HG03045 (cell line): ENCODE measurements around the gene GLT1D1.

Experiments
- ATAC-seq: cut with Tn5 transposase; IDR thresholded peaks from one replicate; pipeline ENCODE4 v1.9.1; 2021; ENCODE audit warnings: mild to moderate bottlenecking, moderate library complexity; ENCODE audit not compliant: unreplicated experiment

GLT1D1 gene

DNA sequence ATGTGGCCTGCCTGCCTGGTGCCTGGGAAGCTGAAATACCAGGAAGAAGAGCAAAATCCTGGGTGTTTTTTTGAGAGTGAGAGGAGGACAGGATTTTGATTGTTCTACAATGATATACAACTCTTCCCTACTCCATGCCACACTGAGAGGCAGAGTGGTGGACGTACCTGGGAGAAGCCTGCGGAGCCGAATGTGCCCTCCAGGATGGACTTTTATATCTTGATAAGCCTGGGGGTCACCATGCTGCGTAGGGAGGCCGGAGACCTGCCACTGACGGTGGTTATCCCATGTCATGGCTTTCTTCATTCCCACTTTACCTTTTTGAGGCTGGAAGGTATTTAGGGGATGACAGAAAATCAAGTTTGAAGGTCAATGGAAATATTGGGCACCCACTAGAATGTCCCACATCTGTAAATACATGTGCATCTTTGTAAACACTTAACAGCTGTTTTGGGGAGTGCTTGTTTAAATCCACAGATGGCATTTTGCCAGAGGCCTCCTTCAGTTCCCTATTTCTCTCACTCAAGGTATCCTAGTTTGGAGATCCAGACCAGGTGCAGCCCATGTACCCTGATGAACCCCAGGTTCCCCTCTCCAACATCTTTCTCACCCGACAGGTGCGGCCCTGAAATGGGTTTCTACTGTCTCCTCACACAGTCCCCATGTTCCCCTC, 1.1 kb upstream of the GLT1D1 start:
- no peak for ATAC-seq

GRCh38 chr12:128853600-128854197, 421 bp downstream of the GLT1D1 start:
- no peak for ATAC-seq

DNA sequence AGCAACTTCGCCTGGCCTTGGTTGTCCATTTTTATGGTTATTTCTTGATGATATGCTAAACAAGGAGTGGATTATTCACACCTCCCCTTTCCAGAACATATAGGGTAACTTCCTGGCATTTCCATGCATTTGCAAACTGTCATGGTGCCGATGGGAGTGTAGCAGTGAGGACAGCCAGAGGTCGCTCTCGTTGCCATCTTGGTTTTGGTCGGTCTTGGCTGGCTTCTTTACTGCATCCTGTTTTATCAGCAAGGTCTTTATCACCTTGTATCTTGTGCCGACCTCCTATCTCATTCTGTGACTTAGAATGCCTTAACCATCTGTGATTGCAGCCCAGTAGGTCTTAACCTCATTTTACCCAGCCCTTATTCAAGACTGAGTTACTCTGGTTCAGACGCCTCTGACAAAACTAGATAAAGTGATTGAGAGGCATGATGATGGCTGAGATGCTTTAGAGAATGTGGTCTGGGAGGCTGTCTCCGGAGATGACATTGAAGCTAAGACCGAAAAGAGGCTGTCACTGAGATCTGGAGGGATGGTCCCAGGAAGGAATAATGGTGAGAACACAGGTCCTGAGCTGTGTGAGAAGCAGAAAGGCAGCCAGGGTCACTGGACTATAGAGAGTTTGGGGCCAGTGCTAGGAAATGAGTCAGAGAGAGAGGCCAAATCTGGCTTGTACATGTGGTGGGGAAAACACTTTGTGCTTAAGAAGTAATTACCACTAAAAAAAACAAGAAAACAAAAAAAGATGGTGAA, 2.9 kb downstream of the GLT1D1 start:
- no peak for ATAC-seq

DNA sequence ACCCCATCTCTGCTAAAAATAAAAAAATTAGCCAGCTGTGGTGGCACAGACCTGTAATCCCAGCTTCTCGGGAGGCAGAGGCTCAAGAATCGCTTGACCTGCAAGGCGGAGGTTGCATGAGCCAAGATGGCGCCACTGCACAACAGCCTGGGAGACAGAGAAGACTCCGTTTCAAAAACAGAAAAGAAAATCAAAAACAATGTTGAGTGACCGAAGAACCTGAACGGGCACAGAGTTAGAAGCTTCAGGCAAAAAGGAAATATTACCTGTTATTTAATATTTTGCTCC, 3.5 kb downstream of the GLT1D1 start:
- ATAC-seq: no peak

GRCh38 chr12:128857133-128857763, 4.0 kb downstream of the GLT1D1 start:
- ATAC-seq: no peak

- no peak for ATAC-seq
Observed at GRCh38 chr12:128859311-128859710, 6.0 kb downstream of the GLT1D1 start.

DNA sequence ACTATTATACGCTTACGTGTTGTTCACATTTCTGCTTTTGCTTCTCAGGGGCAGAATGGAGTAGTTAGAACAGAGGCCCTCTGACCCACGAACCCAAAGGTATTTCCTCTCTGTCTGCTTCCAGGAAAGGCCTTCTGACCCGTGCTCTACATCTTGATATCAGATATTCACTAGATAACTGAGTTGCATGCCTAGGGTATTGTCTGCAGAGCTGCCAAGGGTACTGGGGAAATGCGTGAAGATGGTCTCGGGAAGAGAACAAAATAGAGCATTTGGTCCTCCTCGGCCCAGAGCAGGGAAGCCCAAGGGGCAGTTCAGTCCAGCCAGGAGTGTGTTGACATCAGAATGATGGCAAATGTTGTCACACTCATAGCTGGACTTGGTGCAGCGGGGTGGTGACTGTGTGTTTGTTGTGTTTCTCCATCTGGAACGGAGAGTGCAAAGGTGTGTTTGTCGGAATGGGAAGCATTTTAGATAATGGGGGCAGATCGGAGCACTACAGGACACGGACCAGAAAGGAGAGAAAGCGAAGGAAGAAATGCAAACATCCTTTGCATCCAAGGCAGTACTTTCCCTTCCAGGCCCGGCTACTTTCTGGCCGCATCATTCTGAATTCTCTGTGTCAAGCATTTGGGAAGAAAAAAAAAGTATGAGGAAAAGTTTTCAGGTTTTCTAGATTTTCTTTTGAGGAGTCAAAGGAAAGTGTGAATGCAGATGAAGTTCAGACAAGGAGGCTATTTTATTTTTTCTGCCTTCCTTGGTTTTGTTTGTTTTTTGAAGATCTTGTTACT, 8.1 kb downstream of the GLT1D1 start:
- ATAC-seq: no peak

- ATAC-seq: no peak
Observed at GRCh38 chr12:128863957-128864356, 10.7 kb downstream of the GLT1D1 start.

GRCh38 chr12:128864516-128865186, 11.4 kb downstream of the GLT1D1 start:
- no peak for ATAC-seq

- no peak for ATAC-seq
Observed at GRCh38 chr12:128867466-128867865, 14.2 kb downstream of the GLT1D1 start.

- ATAC-seq: no peak
Observed at GRCh38 chr12:128871516-128871892, 18.2 kb downstream of the GLT1D1 start.

GRCh38 chr12:128872303-128872702, 19.0 kb downstream of the GLT1D1 start:
- ATAC-seq: no peak

- no peak for ATAC-seq
Observed at GRCh38 chr12:128876559-128876958, 23.3 kb downstream of the GLT1D1 start.

- ATAC-seq: no peak
Observed at GRCh38 chr12:128879898-128880764, 26.9 kb downstream of the GLT1D1 start.

GRCh38 chr12:128891856-128892255, 38.6 kb downstream of the GLT1D1 start:
- no peak for ATAC-seq

GRCh38 chr12:128903236-128903635, 50.0 kb downstream of the GLT1D1 start:
- no peak for ATAC-seq

DNA sequence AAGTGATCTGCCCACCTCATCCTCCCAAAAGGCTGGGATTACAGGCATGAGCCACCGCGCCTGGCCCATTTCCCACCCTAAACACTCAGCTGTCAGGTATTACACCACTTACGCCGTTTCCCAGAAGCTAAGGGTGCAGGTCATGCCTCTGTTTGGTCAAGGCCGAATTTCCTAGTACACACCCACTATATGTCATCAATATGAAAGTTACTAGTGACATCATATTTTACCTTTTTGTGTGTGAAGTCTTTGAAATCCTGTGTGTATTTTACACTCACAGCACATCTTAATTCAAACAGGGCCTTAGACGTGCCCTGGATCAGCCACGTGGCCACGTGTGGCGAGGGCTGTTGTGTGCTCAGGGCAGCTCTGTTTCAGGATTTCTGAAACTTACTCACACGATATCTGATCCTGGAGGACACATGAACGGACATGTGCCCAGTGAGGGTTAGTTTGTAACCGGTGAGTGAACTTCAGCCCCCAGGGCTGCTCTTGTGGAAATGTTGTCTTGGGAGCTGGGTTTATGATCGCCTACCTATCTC, 51.8 kb downstream of the GLT1D1 start:
- no peak for ATAC-seq

GRCh38 chr12:128906485-128907137, 53.3 kb downstream of the GLT1D1 start:
- no peak for ATAC-seq

DNA sequence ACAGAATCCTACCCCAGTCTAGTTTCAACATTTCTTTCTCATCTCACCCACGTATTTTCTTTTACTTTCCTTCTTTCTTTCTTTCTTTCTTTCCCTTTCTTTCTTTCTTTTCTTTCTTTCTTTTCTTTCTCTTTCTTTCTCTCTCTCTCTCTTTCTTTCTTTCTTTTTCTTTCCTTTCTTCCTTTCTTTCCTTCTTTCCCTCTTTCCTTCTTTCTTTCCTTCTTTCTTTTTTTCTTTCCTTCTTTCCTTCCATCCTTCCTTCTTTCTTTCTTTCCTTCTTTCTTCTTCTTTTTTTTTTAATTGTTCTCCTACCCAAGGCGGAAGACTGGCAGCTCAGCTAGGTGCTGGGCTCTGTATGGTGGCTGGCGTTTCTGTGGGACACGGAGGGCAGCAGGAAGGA, 55.0 kb downstream of the GLT1D1 start:
- ATAC-seq: no peak
